Germinal center (tissue), 1 donor: ENCODE measurements around the gene CHST2.
"Not testable (repeated sequence)": the region's sequence is repeated elsewhere in the genome, so short reads cannot be mapped to it uniquely, and the experiment has no call there.

ENCODE experiments used
- DNase-seq: peaks from one replicate; pipeline ENCODE4 v3.0.0; 2012; ENCODE audit warnings: mixed read lengths, low spot score

CHST2 gene

DNA sequence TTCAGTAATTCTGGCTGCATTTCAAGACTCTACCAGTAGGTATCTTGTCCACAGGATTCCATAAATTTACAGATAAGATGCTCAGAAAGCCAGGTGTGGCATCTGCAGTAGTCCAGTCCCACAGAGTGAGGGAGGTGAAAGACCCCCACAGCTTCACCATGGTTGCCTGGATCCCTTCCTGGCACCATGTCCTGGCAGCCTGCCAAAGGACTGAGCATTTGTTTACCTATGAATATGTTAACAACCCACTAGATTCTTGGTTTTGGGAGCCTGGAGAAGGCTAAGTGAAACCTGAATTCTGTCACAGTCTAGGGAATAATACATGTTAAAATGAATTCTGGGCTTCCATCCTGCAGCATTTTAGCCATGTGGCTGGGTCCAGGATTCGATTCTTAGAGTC lies 14.9 kb downstream of the CHST2 start:
- no peak for DNase-seq

DNA sequence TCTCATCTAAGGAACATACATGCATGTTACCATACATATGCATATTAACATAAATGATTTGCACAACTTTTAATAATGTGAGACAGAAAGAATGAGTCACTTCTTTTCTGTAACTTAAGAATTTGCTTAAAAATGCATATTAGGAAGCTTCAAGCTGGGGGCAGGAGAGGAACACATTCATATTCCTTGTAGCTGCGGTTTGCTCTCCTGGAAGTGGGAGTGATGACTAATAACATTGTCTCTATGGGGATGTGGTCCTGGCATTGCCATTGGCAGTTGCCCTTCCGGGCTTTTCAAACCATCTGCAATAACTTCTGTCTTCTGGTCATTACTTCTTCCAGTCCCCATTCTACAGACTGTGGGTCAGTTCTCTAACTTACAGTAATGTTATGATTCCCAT lies 15.6 kb downstream of the CHST2 start:
- DNase-seq = no peak

DNA sequence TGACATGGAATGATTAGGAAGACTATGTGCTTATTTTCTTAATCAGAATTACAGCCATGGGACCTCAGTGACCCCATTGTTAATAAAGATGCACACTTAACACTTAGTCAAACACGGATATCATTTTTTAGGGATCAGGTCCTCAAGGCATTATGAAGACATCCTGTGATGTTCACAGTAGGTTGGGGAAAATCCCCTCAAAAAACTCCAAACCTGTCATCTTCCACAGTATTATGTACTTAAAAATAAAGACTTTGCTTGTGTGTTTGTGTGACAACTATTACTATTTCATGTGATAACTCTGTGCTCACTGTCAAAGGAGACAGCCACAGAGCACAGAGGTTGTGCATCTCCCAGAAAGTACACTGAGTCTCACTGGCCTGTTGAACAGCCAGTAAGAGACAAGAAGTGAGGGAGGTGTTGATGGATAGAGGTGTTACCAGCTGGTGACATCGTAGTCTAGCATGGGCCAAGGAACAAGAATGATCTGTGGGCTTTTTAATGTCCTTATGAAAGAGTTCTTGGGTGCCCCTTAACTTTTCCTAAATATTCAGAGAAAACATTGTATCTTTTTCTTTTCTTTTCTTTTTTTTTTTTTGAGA lies 18.0 kb downstream of the CHST2 start:
- no peak for DNase-seq

DNA sequence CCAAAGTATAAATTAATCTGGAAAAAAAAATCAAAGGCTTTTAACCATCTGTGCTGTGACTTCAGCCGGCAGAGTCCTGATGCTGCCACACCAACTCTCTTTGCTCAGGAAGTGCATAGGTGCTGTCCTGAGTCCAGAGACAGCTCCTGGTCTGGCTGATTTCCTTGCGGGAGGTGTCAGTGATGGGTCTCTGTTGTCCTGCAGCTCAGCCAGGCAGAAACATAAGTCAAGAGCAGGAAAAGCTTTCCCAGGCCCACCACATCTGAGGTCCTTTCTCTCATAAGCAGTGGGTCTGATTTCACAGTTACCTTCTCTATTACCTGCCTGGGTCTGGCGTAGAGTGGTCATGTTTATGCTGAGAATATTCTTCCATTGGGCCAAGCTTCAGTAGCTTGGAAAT lies 19.4 kb downstream of the CHST2 start:
- no peak for DNase-seq

DNA sequence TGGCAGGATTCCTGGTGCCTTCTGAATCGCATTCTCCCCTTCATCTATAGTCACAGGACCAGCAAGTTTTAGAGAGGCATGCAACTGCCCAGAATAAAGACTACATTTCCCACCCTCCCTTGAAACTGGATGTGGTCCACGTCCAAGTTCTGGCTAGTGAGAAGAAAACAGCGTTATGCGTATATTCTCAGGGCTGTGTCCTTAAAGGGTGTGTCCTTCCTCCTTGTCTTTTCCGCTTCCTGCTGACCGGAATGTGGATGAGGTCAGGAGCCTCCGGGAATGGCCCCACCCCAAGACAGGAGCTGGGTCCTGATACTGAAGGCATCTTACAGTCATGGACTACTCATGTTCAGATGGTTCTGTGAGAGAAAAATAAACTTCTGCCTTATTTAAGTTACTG lies 20.2 kb downstream of the CHST2 start:
- no peak for DNase-seq

DNA sequence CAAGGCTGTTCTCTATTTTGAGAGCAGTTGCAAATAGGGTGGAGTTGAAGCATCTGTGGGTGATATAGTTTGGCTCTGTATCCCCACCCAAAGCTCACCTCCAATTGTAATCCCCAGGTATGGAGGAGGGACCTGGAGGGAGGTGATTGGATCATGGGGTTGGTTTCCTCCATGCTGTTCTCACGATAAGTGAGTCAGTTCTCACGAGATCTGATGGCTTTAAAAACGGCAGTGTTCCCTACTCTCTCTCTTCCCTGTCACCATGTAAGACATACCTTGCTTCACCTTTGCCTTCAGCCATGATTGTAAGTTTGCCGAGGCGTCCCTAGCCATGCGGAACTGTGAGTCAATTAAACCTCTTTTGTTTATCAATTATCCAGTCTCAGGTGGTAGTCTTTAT lies 21.0 kb downstream of the CHST2 start:
- DNase-seq = no peak

DNA sequence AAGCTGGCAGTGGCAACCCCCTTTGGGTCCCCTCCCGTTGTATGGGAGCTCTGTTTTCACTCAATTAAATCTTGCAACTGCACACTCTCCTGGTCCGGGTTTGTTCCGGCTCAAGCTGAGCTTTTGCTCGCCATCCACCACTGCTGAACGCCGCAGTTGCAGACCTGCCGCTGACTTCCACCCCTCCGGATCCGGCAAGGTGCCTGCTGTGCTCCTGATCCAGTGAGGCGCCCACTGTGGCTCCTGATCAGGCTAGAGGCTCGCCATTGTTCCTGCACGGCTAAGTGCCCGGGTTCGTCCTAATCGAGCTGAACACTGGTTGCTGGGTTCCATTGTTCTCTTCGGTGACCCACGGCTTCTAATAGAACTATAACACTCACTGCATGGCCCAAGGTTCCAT lies 22.8 kb downstream of the CHST2 start:
- no peak for DNase-seq

DNA sequence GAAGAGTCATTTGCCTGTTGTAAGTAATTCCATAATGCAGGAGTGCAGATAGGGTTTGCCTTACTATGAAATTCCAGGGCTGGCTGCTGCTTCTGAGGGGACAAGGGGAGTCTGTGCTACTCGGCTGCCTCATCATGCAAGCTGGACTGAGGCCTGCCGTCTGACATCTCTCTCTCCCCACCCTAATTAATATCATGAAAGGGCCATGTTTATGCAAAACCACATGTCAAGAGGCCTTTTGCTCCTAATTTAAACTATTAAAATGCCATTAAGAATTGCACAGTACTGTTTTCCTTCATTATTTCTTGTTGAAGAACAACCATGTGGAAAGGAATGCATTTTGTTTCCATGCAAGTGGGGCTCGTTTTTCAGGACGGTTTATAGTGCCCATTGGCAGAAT lies 26.3 kb downstream of the CHST2 start:
- no peak for DNase-seq

DNA sequence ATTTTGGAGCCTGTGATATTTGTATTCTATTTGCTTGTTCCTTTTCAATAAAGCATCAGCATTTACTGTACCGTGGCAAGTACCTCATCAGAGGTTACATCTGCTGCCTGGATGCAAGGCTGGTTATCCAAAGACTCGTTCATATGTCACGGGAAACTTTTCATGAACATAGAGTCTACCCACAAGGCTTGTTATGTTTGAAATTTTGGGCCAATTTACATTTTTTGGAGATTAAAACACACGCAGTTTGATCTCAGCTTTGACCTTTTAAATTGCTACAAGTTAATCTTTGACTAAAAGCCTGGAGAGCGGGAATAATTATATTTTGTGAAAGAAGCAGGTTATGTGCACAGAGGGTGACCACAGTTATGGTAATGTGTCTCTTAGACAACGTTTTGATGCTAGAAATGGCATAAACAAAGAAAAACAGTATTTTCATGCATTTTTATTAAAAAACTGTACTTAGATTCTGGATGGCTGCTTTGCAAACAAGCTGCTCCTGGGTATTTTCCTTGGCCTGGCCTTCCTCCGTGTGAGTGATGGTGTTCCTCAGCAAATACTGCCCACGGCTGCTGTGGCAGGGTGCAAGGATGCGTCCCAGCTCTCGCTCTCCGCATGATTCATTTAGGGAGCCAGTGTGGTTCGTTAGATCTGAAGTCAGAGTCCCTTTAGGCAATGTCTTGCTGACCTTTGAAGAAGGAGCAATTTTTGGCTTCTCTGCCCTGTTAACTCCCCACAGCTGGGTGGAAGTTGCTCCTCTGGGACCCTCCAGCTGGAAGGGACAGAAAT lies 27.1 kb downstream of the CHST2 start:
- DNase-seq = no peak

DNA sequence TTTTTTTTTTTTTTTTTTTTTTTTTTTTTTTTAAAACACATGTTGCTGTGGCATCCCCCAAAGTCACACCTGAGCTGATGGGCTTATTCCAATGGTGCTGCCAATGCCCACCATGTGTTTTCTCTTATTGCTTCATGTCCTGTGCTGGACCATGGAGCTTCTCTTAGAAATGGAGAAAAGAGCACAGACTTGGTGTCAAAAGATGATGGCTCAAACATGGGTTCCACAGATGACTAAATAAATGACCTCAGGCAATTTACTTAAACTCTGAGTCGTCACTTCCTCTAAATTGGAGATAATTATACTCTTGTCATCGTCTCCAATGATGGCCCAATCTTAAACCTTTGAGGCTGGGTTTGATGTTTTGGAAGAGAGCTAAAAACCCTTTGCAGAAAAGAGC lies 28.1 kb downstream of the CHST2 start:
- no peak for DNase-seq

DNA sequence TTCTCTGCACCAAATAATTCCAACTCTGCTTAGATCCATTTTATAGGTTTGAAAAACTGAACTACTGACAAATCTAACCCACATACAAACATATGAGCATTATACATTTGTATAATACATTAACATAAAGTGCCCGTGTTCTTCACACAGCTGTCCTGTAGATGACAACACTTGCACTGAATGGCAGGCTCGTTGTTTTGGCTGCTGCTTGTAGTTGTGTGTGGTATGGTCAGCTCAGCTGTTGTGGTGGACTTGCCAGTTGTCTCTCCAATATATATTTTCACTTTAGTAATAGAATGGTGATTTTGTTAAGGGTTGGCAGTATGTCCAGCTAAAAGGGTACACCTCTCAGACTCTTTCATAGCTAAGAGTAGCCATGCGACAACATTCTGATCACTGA lies 30.5 kb downstream of the CHST2 start:
- no peak for DNase-seq

DNA sequence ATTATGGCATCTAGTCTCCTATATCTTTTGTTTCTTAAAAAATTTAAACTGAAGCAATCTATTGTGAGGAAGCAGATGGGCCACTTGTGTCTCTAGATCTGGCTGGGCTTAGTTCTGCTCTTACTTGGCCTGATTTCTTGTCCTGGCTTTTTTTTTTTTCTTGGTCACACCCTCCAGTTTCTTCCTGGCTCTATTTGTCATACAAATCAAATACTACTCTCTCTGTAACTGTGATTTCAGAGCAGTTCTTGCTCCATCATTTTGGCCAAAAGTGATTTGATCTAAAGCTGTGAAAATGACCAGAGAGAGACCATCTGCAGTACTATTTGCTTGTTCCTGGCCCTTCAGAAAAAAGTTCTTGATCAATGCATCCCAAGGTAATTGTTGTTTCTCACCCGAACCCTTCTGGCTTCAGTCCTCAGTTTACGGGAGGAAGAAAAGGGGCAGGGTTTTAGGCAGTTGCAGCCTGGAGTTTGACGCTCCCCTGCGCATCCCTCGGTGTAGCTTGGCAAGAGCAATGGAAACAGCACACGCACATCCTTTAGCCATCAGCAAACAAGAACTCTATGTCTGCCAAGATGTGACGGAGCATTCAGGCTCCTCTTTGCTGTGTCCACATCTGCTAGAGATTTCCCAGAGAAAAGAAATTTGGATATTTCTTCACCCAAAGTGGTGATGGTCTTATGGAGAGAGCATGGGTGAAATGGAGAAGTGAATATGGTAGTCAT lies 31.6 kb downstream of the CHST2 start:
- no peak for DNase-seq

DNA sequence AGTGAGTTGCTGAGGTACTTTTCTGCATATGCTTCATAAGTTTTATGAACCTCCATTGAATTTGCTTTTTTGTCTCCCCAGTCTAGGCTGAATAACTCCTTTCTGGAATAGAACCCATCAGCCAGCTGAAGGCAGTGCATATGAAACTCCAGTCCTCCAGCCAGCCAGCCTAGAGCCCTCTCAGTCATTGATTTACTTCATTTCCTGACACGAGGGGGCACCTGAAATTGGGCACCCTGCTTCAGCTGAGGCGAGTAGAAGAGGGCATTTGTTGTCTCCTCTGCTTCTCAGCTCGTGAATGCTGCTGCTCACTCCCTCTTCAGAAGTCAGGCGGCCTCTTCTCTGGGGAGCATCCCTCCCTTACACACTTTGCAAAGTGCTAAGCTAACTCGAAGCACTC lies 32.5 kb downstream of the CHST2 start:
- no peak for DNase-seq

DNA sequence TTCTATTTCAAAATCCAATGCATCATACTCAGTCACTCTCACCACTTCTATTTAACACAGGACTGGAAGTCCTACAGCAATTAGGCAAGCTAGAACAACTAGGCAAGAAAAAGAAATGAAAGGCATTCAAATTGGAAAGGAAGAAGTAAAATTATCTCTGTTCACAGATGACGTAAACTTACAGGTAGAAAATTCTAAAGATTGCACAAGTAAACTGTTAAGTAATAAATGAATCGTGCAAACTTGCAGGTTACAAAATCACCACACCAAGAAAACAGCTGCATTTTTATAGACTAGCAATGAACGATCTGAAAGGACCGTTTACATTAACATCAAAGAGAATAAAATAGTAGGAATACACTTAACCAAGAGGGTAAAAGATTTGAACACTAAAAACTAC lies 36.2 kb downstream of the CHST2 start:
- DNase-seq = no peak

DNA sequence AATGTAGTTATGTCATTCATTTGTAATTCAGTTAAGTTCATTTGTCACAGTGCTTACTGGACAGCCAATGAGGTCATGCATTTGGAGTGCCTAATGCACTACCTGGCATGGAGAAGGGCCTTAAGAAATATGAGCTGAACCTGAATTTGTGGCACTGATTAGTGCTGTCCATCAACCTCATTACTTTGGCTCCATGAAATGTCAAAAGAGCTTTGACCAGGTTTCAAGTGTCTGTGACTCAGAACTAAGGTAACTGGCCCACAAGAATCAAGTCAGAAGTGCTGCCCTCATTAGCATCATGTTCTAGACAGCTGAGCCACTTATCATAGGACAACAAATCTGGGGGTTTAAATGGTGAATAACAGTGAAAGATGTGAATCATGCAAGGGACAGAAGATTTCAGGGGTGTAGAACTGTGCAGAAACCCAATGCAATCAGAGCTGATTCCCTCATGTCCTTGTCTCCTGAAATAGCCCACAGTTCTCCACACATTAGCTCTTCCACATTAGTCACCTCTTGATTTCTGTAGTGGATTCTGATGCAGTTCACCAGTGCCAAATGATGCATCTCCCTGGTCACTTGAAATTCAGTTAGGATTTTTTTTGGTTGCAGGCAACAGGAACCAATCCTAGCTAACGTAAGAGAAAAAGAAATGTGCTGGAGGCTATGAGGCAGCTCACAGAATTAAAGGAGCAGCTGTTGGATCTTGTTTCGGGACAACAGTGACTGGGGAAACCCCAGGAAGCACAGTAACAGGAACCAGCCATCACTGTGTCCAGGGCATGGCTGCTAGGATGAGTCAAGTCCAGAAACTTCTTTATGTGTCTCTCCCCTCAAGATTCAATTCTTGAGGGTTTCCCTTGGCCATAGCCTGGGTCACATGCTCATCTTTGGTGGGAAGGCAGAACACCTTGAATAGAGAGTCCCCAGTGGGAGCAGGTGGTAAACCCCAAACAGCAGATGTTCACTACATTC lies 38.7 kb downstream of the CHST2 start:
- no peak for DNase-seq

DNA sequence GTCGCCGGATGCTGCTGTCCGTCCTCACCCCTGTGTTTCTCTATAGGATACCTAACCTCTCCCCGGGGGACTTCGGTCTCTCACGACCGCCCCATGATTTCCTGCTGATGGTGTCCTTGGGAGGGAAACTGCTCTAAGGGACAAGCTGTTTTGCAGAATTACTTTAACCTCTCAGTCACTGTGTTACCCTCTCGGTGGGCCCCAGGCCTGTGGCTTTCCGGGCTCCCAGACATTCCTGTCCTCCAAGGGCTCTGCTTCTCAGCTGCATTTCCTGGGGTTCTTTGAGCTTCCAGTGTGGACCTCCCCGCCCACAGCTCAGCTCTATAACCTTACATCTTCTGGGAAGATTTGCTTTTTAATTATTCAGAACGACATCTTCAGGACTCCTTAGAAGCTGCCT lies 40.9 kb downstream of the CHST2 start:
- no peak for DNase-seq

DNA sequence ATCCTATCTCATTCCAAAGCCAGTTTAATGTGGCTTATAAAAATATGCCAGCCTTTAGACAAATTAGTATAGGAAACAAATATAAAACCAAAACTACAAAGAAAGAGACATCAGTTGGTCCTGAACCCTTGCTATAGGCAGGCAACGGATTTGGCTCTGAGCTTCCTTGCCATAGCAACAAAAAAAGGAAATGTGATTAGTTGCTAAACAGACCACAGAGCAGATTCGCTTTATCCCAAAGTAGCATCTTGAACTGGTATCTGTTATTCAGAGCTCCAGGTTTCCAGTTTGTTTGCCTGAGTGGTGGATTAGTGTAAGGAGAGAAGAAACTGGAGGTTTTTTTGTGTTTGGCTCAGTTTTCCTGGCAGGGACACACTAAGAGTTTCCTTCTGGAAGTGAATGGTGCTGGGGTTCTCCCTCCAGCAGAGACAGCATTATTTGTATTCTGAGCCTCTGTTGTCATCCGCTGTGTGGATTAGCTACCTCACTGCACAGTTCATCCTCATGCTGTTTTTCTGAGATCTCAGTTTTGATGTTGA lies 44.1 kb downstream of the CHST2 start:
- no peak for DNase-seq

DNA sequence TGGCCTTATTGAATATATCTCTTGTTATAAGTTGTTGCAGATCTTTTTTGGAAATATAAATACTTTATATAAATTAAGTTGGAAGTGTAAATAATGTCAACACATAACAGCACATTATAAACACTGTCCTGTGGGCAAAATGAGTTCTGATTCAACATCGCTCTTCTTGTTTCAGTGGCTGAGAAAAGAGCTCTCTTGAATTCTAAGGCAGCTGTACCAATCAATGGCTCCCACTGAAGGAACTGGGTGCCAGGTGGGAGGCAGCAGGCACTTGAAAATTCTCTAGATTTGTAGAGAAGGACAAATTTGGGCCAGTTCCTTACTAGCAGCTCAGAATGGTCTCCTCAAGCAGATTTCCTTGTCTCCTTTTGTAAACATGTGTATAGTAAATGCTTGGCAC lies 45.6 kb downstream of the CHST2 start:
- DNase-seq = no peak

DNA sequence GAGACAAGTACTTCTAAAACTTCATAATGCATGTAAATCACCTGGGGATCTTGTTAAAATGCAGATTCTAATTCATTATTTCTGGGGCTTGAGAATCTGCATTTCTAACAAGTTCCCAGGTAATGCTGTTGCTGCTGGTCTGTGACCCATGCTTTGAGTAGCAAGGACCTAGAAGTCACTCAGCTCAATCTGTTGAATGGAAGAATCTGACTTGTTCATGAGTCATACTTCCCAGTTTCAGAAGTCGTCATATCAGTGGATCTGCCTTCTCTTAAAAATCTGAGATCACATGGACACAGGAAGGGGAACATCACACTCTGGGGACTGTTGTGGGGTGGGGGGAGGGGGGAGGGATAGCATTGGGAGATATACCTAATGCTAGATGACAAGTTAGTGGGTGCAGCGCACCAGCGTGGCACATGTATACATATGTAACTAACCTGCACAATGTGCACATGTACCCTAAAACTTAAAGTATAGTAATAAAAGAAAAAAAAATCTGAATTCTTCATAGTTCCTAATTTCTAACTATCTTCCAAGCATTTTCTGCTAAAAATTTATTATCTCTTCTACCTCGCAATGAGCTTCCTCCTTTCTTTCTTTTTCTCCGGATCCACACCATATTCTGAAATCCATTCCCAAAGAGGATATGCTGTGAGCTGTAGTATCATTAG lies 46.2 kb downstream of the CHST2 start:
- not testable (repeated sequence) for DNase-seq

DNA sequence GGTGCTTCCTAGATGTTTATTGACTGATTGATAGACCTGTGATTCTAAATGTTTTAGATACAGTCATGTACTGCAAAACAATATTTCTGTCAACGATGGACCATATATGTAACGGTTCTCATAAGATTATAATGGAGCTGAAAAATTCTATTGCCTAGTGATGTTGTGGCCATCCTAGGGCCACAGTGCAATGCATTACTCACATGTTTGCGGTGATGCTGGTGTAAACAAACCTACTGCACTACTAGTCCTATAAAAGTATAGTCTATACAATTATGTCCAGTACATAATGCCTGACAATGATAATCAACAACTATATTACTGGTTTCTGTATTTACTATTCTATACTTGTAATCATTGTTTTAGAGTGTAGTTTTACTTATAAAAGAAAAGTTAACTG lies 46.8 kb downstream of the CHST2 start:
- DNase-seq = no peak
